Liver (tissue), 9 donors: ENCODE results near the gene TFAP2A. TPM values are rescaled to one million over a fixed set of nuclear protein-coding genes. Genes with fewer than 3 reads are reported as not detected.

Source experiments
- DNase-seq: peaks from one replicate; pipeline ENCODE4 v3.0.0-alpha.2; 2017; ENCODE audit warnings: low spot score
- H3K27ac ChIP-seq, 2 donors: one replicate each; pipeline ENCODE4 v1.7.0; 2013; ENCODE audit warnings: inconsistent platforms in 2 of 2, low read length in 2 of 2, control low read depth in 1 of 2, low read depth in 1 of 2, mild to moderate bottlenecking in 1 of 2
- H3K27me3 ChIP-seq, 4 donors: one replicate each; pipeline versions ENCODE4 v1.6.1 to v1.7.0; 2013; ENCODE audit warnings: low read length in 3 of 4, inconsistent platforms in 1 of 4, mild to moderate bottlenecking in 1 of 4, moderate library complexity in 1 of 4; ENCODE audit not compliant: control insufficient read depth in 4 of 4, insufficient read depth in 4 of 4
- H3K36me3 ChIP-seq, 4 donors: one replicate each; pipeline versions ENCODE4 v1.6.1 to v1.7.0; 2013; ENCODE audit warnings: low read length in 3 of 4, mild to moderate bottlenecking in 3 of 4, low read depth in 1 of 4, moderate library complexity in 1 of 4; ENCODE audit not compliant: control insufficient read depth in 4 of 4, insufficient read depth in 3 of 4
- H3K4me1 ChIP-seq, 4 donors: one replicate each; pipeline versions ENCODE4 v1.6.1 to v1.7.0; 2013; ENCODE audit warnings: low read length in 3 of 4, mild to moderate bottlenecking in 3 of 4, moderate library complexity in 1 of 4; ENCODE audit not compliant: control insufficient read depth in 4 of 4, insufficient read depth in 4 of 4
- H3K4me3 ChIP-seq, 3 donors: one replicate each; pipeline versions ENCODE4 v1.6.1 to v1.7.0; 2013; ENCODE audit warnings: low read length in 3 of 3, control low read depth in 1 of 3, low read depth in 1 of 3, mild to moderate bottlenecking in 1 of 3
- H3K9ac ChIP-seq, 2 donors: one replicate each; pipeline ENCODE4 v1.7.0; 2013; ENCODE audit warnings: low read length in 2 of 2, mild to moderate bottlenecking in 2 of 2, moderate library complexity in 2 of 2, control low read depth in 1 of 2, low read depth in 1 of 2
- H3K9me3 ChIP-seq, 4 donors: one replicate each; pipeline versions ENCODE4 v1.6.1 to v1.7.0; 2013; ENCODE audit warnings: low read length in 3 of 4; ENCODE audit not compliant: control insufficient read depth in 4 of 4
- ATF3 ChIP-seq: IDR thresholded peaks from 2 replicates; pipeline ENCODE4 v1.6.1; 2016; ENCODE audit warnings: antibody characterized with exemption
- EGR1 ChIP-seq, 2 donors: IDR thresholded peaks; 2 replicates each; pipeline ENCODE4 v1.6.1; 2016 to 2018; ENCODE audit warnings: antibody characterized with exemption in 2 of 2, low read depth in 2 of 2
- FOXA1 ChIP-seq: IDR thresholded peaks from 2 replicates; pipeline ENCODE4 v1.6.1; 2016; ENCODE audit warnings: antibody characterized with exemption
- FOXA2 ChIP-seq: IDR thresholded peaks from 2 replicates; pipeline ENCODE4 v1.6.1; 2016; ENCODE audit warnings: antibody characterized with exemption
- GABPA ChIP-seq, 2 donors: IDR thresholded peaks in 1 of 2; conservative IDR thresholded peaks in 1 of 2; 2 replicates each; pipeline ENCODE4 v1.6.1; 2016; ENCODE audit warnings: antibody characterized with exemption in 2 of 2, mild to moderate bottlenecking in 1 of 2, moderate library complexity in 1 of 2
- HNF4G ChIP-seq: IDR thresholded peaks from 2 replicates; pipeline ENCODE4 v1.6.1; 2016; ENCODE audit warnings: antibody characterized with exemption
- JUND ChIP-seq, 2 donors: IDR thresholded peaks; 2 replicates each; pipeline ENCODE4 v1.6.1; 2016; ENCODE audit warnings: antibody characterized with exemption in 2 of 2
- MAX ChIP-seq: IDR thresholded peaks from 2 replicates; pipeline ENCODE4 v1.6.1; 2016; ENCODE audit warnings: antibody characterized with exemption
- NR2F2 ChIP-seq: IDR thresholded peaks from 2 replicates; pipeline ENCODE4 v1.6.1; 2016; ENCODE audit warnings: antibody characterized with exemption
- RXRA ChIP-seq, 2 donors: IDR thresholded peaks; 2 replicates each; pipeline ENCODE4 v1.6.1; 2017 to 2018; ENCODE audit warnings: antibody characterized with exemption in 2 of 2, mild to moderate bottlenecking in 1 of 2
- SP1 ChIP-seq: IDR thresholded peaks from 2 replicates; pipeline ENCODE4 v1.6.1; 2018; ENCODE audit warnings: antibody characterized with exemption, mild to moderate bottlenecking
- TAF1 ChIP-seq: conservative IDR thresholded peaks from 2 replicates; pipeline ENCODE4 v1.6.1; 2016; ENCODE audit warnings: antibody characterized with exemption, mild to moderate bottlenecking
- YY1 ChIP-seq: IDR thresholded peaks from 2 replicates; pipeline ENCODE4 v1.6.1; 2016; ENCODE audit warnings: antibody characterized with exemption, mild to moderate bottlenecking
- WGBS: extraction: QIAGEN DNeasy Blood & Tissue Kit; methylation state at CpG from one replicate; pipeline ENCODE4 v1.1.7; 2013; 5-methylcytosine and 5-hydroxymethylcytosine counted together
- polyA plus RNA-seq, 2 donors: library from polyadenylated mRNA; stranded (reverse) in 1 of 2; unstranded in 1 of 2; fragments of 200-250 nt in 1 of 2; fragments of >200 nt in 1 of 2; fragmentation: Nextera tagmentation in 1 of 2; extraction: Ambion mirVana in 1 of 2; gene quantifications; one replicate each; pipeline versions ENCODE4 v1.2.1 to v1.2.3, GENCODE V29; 2013 to 2015
- total RNA-seq, 2 donors: library from RNA; depleted of rRNA; stranded (reverse); fragments of >200 nt; gene quantifications; one replicate each; pipeline ENCODE4 v1.2.3, GENCODE V29; 2014
- TF ChIP-seq, protein P1 (sequence below): IDR thresholded peaks from 2 replicates; pipeline ENCODE4 v1.6.1; 2016; ENCODE audit warnings: antibody characterized with exemption, mild to moderate bottlenecking
- TF ChIP-seq, protein P2 (sequence below): IDR thresholded peaks from 2 replicates; pipeline ENCODE4 v1.6.1; 2016; ENCODE audit warnings: antibody characterized with exemption
- donor health status: healthy.
- donor health status: healthy.
- donor health status: healthy.
- donor health status: healthy.
- donor health status: healthy.

TFAP2A gene
- total and polyA plus RNA-seq, 4 donors, result 0.03 to 0.08 TPM; not detected in 2

GRCh38 chr6:10399451-10399850 is 15.4 kb downstream of the TFAP2A start (continued):
- TF ChIP-seq, protein P1, sequence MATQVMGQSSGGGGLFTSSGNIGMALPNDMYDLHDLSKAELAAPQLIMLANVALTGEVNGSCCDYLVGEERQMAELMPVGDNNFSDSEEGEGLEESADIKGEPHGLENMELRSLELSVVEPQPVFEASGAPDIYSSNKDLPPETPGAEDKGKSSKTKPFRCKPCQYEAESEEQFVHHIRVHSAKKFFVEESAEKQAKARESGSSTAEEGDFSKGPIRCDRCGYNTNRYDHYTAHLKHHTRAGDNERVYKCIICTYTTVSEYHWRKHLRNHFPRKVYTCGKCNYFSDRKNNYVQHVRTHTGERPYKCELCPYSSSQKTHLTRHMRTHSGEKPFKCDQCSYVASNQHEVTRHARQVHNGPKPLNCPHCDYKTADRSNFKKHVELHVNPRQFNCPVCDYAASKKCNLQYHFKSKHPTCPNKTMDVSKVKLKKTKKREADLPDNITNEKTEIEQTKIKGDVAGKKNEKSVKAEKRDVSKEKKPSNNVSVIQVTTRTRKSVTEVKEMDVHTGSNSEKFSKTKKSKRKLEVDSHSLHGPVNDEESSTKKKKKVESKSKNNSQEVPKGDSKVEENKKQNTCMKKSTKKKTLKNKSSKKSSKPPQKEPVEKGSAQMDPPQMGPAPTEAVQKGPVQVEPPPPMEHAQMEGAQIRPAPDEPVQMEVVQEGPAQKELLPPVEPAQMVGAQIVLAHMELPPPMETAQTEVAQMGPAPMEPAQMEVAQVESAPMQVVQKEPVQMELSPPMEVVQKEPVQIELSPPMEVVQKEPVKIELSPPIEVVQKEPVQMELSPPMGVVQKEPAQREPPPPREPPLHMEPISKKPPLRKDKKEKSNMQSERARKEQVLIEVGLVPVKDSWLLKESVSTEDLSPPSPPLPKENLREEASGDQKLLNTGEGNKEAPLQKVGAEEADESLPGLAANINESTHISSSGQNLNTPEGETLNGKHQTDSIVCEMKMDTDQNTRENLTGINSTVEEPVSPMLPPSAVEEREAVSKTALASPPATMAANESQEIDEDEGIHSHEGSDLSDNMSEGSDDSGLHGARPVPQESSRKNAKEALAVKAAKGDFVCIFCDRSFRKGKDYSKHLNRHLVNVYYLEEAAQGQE, result no peak
- TF ChIP-seq FOXA1 (no peak), YY1 (no peak), MAX (no peak), JUND (IDR thresholded peaks at IDR 0.05) (no peak), NR2F2 (no peak), EGR1 (IDR thresholded peaks at IDR 0.05; ENCODE audit: low read depth in 2 of 2) (no peak), SP1 (no peak), GABPA (IDR thresholded peaks at IDR 0.05 in 1 of 2, conservative IDR thresholded peaks at IDR 0.05 in 1 of 2) (no peak), HNF4G (no peak), ATF3 (no peak), TAF1 (no peak)

DNA sequence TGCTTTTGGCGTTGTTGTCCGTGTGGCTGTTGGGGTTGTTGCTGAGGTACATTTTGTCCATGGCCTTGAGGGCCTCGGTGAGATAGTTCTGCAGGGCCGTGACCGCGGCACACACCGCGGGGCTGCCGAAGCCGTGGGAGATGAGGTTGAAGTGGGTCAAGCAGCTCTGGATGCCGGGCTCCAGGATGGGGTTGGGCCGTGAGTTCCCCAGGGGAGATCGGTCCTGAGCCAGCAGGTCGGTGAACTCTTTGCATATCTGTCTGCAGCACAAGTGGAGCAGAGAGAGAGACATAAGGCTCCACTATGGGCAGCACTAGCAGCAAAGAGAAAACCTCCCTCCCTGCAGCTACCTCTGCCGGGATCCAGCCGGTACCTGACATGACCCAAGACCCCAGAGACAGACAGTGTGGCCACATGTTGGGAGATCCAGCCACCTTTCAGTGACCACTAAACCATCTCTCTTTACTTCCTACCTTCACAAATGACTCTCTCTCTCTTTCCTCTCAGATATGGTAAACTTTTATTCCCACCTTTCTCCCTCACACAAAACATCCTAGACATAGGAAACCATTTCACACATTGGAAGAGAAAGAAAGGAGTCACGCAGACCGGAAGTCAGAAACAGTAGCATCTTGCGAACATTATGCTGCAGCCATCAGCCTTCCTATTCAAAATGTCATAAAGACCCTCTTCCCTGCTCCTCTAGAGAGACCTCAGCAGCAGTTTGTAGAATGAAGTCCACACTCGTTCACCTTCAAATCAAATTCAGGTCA is 16.2 kb downstream of the TFAP2A start:
- 31% methylated on average over 20 of the region's 20 CpGs for WGBS
- no peak for DNase-seq
- Histone ChIP-seq H3K9me3 (peaks cover 0 to 3% (median 0%) of the 10 kb centered on the region in 4 donors), H3K27me3 (peaks cover 6 to 30% (median 16%) of the 10 kb centered on the region in 4 donors), H3K4me1 (peaks cover 0 to 4% (median 3%) of the 10 kb centered on the region in 4 donors), H3K27ac (no peak overlapping the region), H3K36me3 (no peaks in the 10 kb centered on the region), H3K4me3 (no peak overlapping the region), H3K9ac (no peak overlapping the region)
- TF ChIP-seq JUND (IDR thresholded peaks at IDR 0.05) (no peak), ATF3 (no peak), TAF1 (no peak), GABPA (IDR thresholded peaks at IDR 0.05 in 1 of 2, conservative IDR thresholded peaks at IDR 0.05 in 1 of 2) (no peak), FOXA2 (no peak), MAX (no peak), HNF4G (no peak), RXRA (IDR thresholded peaks at IDR 0.05) (no peak), YY1 (no peak), EGR1 (IDR thresholded peaks at IDR 0.05; ENCODE audit: low read depth in 2 of 2) (no peak)
- TF ChIP-seq, protein P2, sequence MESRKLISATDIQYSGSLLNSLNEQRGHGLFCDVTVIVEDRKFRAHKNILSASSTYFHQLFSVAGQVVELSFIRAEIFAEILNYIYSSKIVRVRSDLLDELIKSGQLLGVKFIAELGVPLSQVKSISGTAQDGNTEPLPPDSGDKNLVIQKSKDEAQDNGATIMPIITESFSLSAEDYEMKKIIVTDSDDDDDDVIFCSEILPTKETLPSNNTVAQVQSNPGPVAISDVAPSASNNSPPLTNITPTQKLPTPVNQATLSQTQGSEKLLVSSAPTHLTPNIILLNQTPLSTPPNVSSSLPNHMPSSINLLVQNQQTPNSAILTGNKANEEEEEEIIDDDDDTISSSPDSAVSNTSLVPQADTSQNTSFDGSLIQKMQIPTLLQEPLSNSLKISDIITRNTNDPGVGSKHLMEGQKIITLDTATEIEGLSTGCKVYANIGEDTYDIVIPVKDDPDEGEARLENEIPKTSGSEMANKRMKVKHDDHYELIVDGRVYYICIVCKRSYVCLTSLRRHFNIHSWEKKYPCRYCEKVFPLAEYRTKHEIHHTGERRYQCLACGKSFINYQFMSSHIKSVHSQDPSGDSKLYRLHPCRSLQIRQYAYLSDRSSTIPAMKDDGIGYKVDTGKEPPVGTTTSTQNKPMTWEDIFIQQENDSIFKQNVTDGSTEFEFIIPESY, result no peak
- TF ChIP-seq, protein P1, result no peak
